IMR-90 (cell line): Measurements from ENCODE around the gene ADGRF5. TPM values are rescaled to one million over a fixed set of nuclear protein-coding genes. Genes with fewer than 3 reads are reported as not detected.

Experiments
- ATAC-seq: fragments of 200-7000 bp; cut with Tn5 transposase; 2 replicates; pipeline ENCODE4 v1.9.1; 2020; ENCODE audit warnings: low read depth, mild to moderate bottlenecking, moderate library complexity
- BruUV-seq: library from RNA; stranded (reverse); fragments of 400-500 nt; replicated peaks from 2 replicates; lab custom pipeline; 2021; lab: Mats Ljungman, UMichigan
- CTCF ChIA-PET: fragments of 300-600 bp; formaldehyde crosslinking; extraction: SDS; loops from one replicate; lab custom pipeline; 2021; ENCODE audit warnings: antibody characterized with exemption; lab: Yijun Ruan, JAX
- POLR2A ChIA-PET: fragments of 300-600 bp; sonication (Branson Sonifier 250); formaldehyde crosslinking; loops from one replicate; lab custom pipeline; 2022; ENCODE audit warnings: antibody characterized with exemption; ENCODE audit not compliant: unreplicated experiment; lab: Charles Lee
- DNase-seq: peaks from one replicate; pipeline ENCODE4 v3.0.0; 2013
- H2AFZ ChIP-seq: replicated peaks from 2 replicates; pipeline ENCODE3; 2013; ENCODE audit warnings: low read length, mild to moderate bottlenecking; ENCODE audit not compliant: poor library complexity
- H2AK5ac ChIP-seq: 2 replicates; pipeline ENCODE4 v1.6.1; 2013; ENCODE audit warnings: low read depth, low read length, inconsistent platforms
- H2AK9ac ChIP-seq: replicated peaks from 2 replicates; pipeline ENCODE3; 2013; ENCODE audit warnings: mild to moderate bottlenecking, low read depth, low read length, moderate library complexity; ENCODE audit not compliant: poor library complexity
- H2BK120ac ChIP-seq: 2 replicates; pipeline ENCODE4 v1.6.1; 2013; ENCODE audit warnings: low read depth, low read length, inconsistent platforms
- H2BK15ac ChIP-seq: 3 replicates; pipeline ENCODE4 v1.6.1; 2013; ENCODE audit warnings: low read depth, low read length, inconsistent platforms
- H2BK20ac ChIP-seq: 2 replicates; pipeline ENCODE4 v1.6.1; 2013; ENCODE audit warnings: low read depth, mild to moderate bottlenecking, inconsistent platforms, low read length, moderate library complexity
- H2BK5ac ChIP-seq: 2 replicates; pipeline ENCODE4 v1.6.1; 2013; ENCODE audit warnings: mild to moderate bottlenecking, low read depth, low read length, inconsistent platforms; ENCODE audit not compliant: poor library complexity, severe bottlenecking
- H3K14ac ChIP-seq: replicated peaks from 2 replicates; pipeline ENCODE4 v1.6.1; 2013; ENCODE audit warnings: low read depth, low read length, inconsistent platforms
- H3K18ac ChIP-seq: 2 replicates; pipeline ENCODE4 v1.6.1; 2013; ENCODE audit warnings: low read depth, low read length, control low read depth
- H3K23ac ChIP-seq: 2 replicates; pipeline ENCODE4 v1.6.1; 2013; ENCODE audit warnings: low read depth, low read length, inconsistent platforms
- H3K27ac ChIP-seq: 2 replicates; pipeline ENCODE4 v1.5.1; 2013; ENCODE audit warnings: mild to moderate bottlenecking, control low read depth, low read length; ENCODE audit not compliant: insufficient read depth
- H3K27me3 ChIP-seq: 2 replicates; pipeline ENCODE4 v1.6.1; 2013; ENCODE audit warnings: low read length; ENCODE audit not compliant: control insufficient read depth, insufficient read depth
- H3K36me3 ChIP-seq: 2 replicates; pipeline ENCODE4 v1.6.1; 2013; ENCODE audit warnings: low read length, mixed read lengths; ENCODE audit not compliant: control insufficient read depth, insufficient read depth
- H3K4ac ChIP-seq: 2 replicates; pipeline ENCODE4 v1.6.1; 2013; ENCODE audit warnings: low read depth, low read length, inconsistent platforms
- H3K4me1 ChIP-seq: 2 replicates; pipeline ENCODE4 v1.6.1; 2013; ENCODE audit warnings: low read length, mixed read lengths; ENCODE audit not compliant: control insufficient read depth, insufficient read depth
- H3K4me2 ChIP-seq: 2 replicates; pipeline ENCODE4 v1.6.1; 2013; ENCODE audit warnings: low read depth, mild to moderate bottlenecking, control low read depth, low read length, moderate library complexity
- H3K4me3 ChIP-seq: 2 replicates; pipeline ENCODE4 v1.5.1; 2013; ENCODE audit warnings: low read depth, mild to moderate bottlenecking, control low read depth, low read length, moderate library complexity; ENCODE audit not compliant: insufficient read depth
- H3K56ac ChIP-seq: 2 replicates; pipeline ENCODE4 v1.6.1; 2013; ENCODE audit warnings: low read length, inconsistent platforms; ENCODE audit not compliant: insufficient read depth; ENCODE audit errors: extremely low read depth
- H3K79me1 ChIP-seq, 2 experiments: 2 replicates each; pipeline ENCODE4 v1.6.1; 2013; ENCODE audit warnings: low read length in 2 of 2, inconsistent platforms in 1 of 2, low read depth in 1 of 2
- H3K9ac ChIP-seq: 2 replicates; pipeline ENCODE4 v1.6.1; 2013; ENCODE audit warnings: low read depth, low read length, control low read depth
- H3K9me1 ChIP-seq: 2 replicates; pipeline ENCODE4 v1.6.1; 2013; ENCODE audit warnings: low read length, inconsistent platforms; ENCODE audit not compliant: insufficient read depth
- H3K9me3 ChIP-seq: 2 replicates; pipeline ENCODE4 v1.6.1; 2013; ENCODE audit warnings: low read length; ENCODE audit not compliant: control insufficient read depth, insufficient read depth
- H4K20me1 ChIP-seq: 2 replicates; pipeline ENCODE4 v1.6.1; 2013; ENCODE audit warnings: low read length, inconsistent platforms; ENCODE audit not compliant: insufficient read depth
- H4K5ac ChIP-seq: 2 replicates; pipeline ENCODE4 v1.6.1; 2013; ENCODE audit warnings: mild to moderate bottlenecking, low read depth, low read length, control low read depth
- H4K8ac ChIP-seq, 2 experiments: 2 replicates each; pipeline ENCODE4 v1.6.1; 2013; ENCODE audit warnings: low read depth in 2 of 2, low read length in 2 of 2, control low read depth in 1 of 2, inconsistent platforms in 1 of 2
- H4K91ac ChIP-seq: 2 replicates; pipeline ENCODE4 v1.6.1; 2013; ENCODE audit warnings: low read depth, low read length, inconsistent platforms; ENCODE audit not compliant: insufficient read depth
- BHLHE40 ChIP-seq: fragments of 150-350 bp; IDR thresholded peaks from 2 replicates; pipeline ENCODE4 v1.6.1; 2016; ENCODE audit warnings: mild to moderate bottlenecking, low read depth, low read length
- CEBPB ChIP-seq: IDR thresholded peaks from 2 replicates; pipeline ENCODE4 v1.6.1; 2012; ENCODE audit warnings: low read depth, low read length, improper control_type of control experiment
- CHD1 ChIP-seq: IDR thresholded peaks from 2 replicates; pipeline ENCODE4 v1.6.1; 2012; ENCODE audit warnings: low read depth, low read length, improper control_type of control experiment
- CTCF ChIP-seq: conservative IDR thresholded peaks from 2 replicates; pipeline ENCODE4 v1.5.1; 2012; ENCODE audit warnings: mild to moderate bottlenecking, low read depth, low read length, improper control_type of control experiment
- ELK1 ChIP-seq: fragments of 150-350 bp; IDR thresholded peaks from 2 replicates; pipeline ENCODE4 v1.6.1; 2016; ENCODE audit warnings: low read depth, mild to moderate bottlenecking, low read length, moderate library complexity, borderline replicate concordance
- FOS ChIP-seq: fragments of 150-350 bp; IDR thresholded peaks from 2 replicates; pipeline ENCODE4 v1.6.1; 2016; ENCODE audit warnings: low read depth, low read length
- MAFK ChIP-seq: IDR thresholded peaks from 2 replicates; pipeline ENCODE4 v1.6.1; 2012; ENCODE audit warnings: low read depth, low read length, improper control_type of control experiment
- MAZ ChIP-seq: IDR thresholded peaks from 2 replicates; pipeline ENCODE4 v1.6.1; 2012; ENCODE audit warnings: low read depth, mild to moderate bottlenecking, low read length, improper control_type of control experiment, moderate library complexity, borderline replicate concordance
- MXI1 ChIP-seq: IDR thresholded peaks from 2 replicates; pipeline ENCODE4 v1.6.1; 2012; ENCODE audit warnings: low read depth, mild to moderate bottlenecking, low read length, moderate library complexity, borderline replicate concordance
- NFE2L2 ChIP-seq: fragments of 150-350 bp; IDR thresholded peaks from 2 replicates; pipeline ENCODE4 v1.6.1; 2016; ENCODE audit warnings: low read depth, mild to moderate bottlenecking, low read length
- POLR2A ChIP-seq: IDR thresholded peaks from 2 replicates; pipeline ENCODE4 v1.6.1; 2012; ENCODE audit warnings: mild to moderate bottlenecking, low read depth, low read length
- RAD21 ChIP-seq: IDR thresholded peaks from 2 replicates; pipeline ENCODE4 v1.6.1; 2012; ENCODE audit warnings: low read length, improper control_type of control experiment
- RCOR1 ChIP-seq: IDR thresholded peaks from 2 replicates; pipeline ENCODE4 v1.6.1; 2012; ENCODE audit warnings: mild to moderate bottlenecking, low read length, improper control_type of control experiment; ENCODE audit not compliant: insufficient replicate concordance
- RFX5 ChIP-seq: IDR thresholded peaks from 2 replicates; pipeline ENCODE4 v1.8.0; 2012; ENCODE audit warnings: low read depth, mild to moderate bottlenecking, low read length, moderate library complexity
- SMC3 ChIP-seq: fragments of 150-350 bp; IDR thresholded peaks from 2 replicates; pipeline ENCODE4 v1.6.1; 2016; ENCODE audit warnings: low read depth, mild to moderate bottlenecking, antibody characterized with exemption, low read length, moderate library complexity
- USF2 ChIP-seq: fragments of 150-350 bp; IDR thresholded peaks from 2 replicates; pipeline ENCODE4 v1.6.1; 2017; ENCODE audit warnings: mild to moderate bottlenecking, antibody characterized with exemption, low read length, low read depth
- WGBS, 2 experiments: methylation state at CpG; one replicate each; pipeline versions ENCODE4 v1.1.5 to v1.1.7; 2013; ENCODE audit warnings: missing lambda C conversion rate in 2 of 2; ENCODE audit not compliant: insufficient read length in 1 of 2; ENCODE audit errors: extremely low coverage in 2 of 2; 5-methylcytosine and 5-hydroxymethylcytosine counted together
- dilution Hi-C: fragments of 300-500 bp; cut with HindIII; formaldehyde crosslinking; loops from one replicate; pipeline ENCODE4 v1.14.3; 2018; ENCODE audit warnings: low sequenced_read_pairs; ENCODE audit not compliant: unreplicated experiment
- in situ Hi-C: fragments of 300-500 bp; cut with MboI; formaldehyde crosslinking; loops from 3 replicates; pipeline ENCODE4 v1.14.3; 2019; ENCODE audit warnings: low sequenced_read_pairs, inconsistent platforms, mixed read lengths
- intact Hi-C: fragments of 100-400 bp; cut with micrococcal nuclease; formaldehyde crosslinking; loops from 2 replicates; pipeline ENCODE4 v1.10.0; 2022
- polyA plus RNA-seq, 3 experiments: library from polyadenylated mRNA; depleted of rRNA; stranded (reverse); fragments of >200 nt; gene quantifications; 2 replicates each; pipeline ENCODE4 v1.2.3, GENCODE V29; 2012; ENCODE audit warnings: low replicate concordance in 1 of 3
- total RNA-seq: library from RNA; depleted of rRNA; stranded (reverse); fragments of >200 nt; gene quantifications from 2 replicates; pipeline ENCODE4 v1.2.3, GENCODE V29; 2012

ADGRF5 gene
- total and polyA plus RNA-seq, 2 of the 4 experiments (the other 2 are of a cell fraction): not detected

GRCh38 chr6:46828939-46829338 lies 92.8 kb downstream of the ADGRF5 start:
- intact Hi-C loops: no loop called here
- POLR2A ChIA-PET: no interaction called here

More at GRCh38 chr6:46828939-46829338, 92.8 kb downstream of the ADGRF5 start:
- WGBS, 2 experiments: 40% methylated on average over 1 of the region's 2 CpGs; no CpG with 5 or more reads in 1 of the 2 experiments
- no peak overlapping the region for H4K8ac ChIP-seq
- no TSS peak for BruUV-seq
- no peak overlapping the region for H4K91ac ChIP-seq
- H3K9me3 ChIP-seq: no peaks in the 10 kb centered on the region
- H3K9me1 ChIP-seq: no peaks in the 10 kb centered on the region
- CTCF ChIA-PET: no interaction called here
- H3K4me2 ChIP-seq: no peak overlapping the region
- H3K23ac ChIP-seq: no peak overlapping the region
- H3K4ac ChIP-seq: no peak overlapping the region
- H3K79me1 ChIP-seq: no peaks in the 10 kb centered on the region
- no peaks in the 10 kb centered on the region for H3K4me1 ChIP-seq
- ATAC-seq: no peak
- in situ Hi-C loops: loop anchor here (25.0 kb wide), 1 partner anchor 483 kb away; the partner anchor contains the start of gene TNFRSF21
- no peak overlapping the region for H3K56ac ChIP-seq
- no peak overlapping the region for H2BK120ac ChIP-seq
- no peak overlapping the region for H2BK20ac ChIP-seq
- no peak overlapping the region for H3K14ac ChIP-seq
- no peak overlapping the region for H3K18ac ChIP-seq
- H2BK15ac ChIP-seq: no peak overlapping the region
- no peak overlapping the region for H3K9ac ChIP-seq
- no peak overlapping the region for H2AK5ac ChIP-seq
- H3K36me3 ChIP-seq: no peaks in the 10 kb centered on the region
- no peak overlapping the region for H2BK5ac ChIP-seq
- H4K5ac ChIP-seq: no peak overlapping the region
- H4K20me1 ChIP-seq: no peaks in the 10 kb centered on the region
- H3K27ac ChIP-seq: no peak overlapping the region
- H2AK9ac ChIP-seq: no peak overlapping the region
- no peak overlapping the region for H2AFZ ChIP-seq
- H3K27me3 ChIP-seq: no peaks in the 10 kb centered on the region
- dilution Hi-C loops: no loop called here
- TF ChIP-seq SMC3 (no peak), FOS (no peak), CHD1 (no peak), ELK1 (no peak), RCOR1 (no peak), CEBPB (no peak), USF2 (no peak), POLR2A (no peak), RAD21 (no peak), MAZ (no peak), NFE2L2 (no peak), MXI1 (no peak), CTCF (no peak), MAFK (no peak), BHLHE40 (no peak), RFX5 (no peak)
- H3K4me3 ChIP-seq: no peak overlapping the region
- no peak for DNase-seq
